Measurements from ENCODE around the gene KLK10.

KLK10 gene

GRCh38 chr19:50963381-50963780 lies 56.1 kb downstream of the KLK10 start:
- no peak for DNase-seq
